Neural cell (in vitro differentiated cells): ENCODE data around the gene KCNIP4. TPM values are rescaled to one million over a fixed set of nuclear protein-coding genes. Genes with fewer than 3 reads are reported as not detected.

Experiments used
- H2AFZ ChIP-seq: fragments of 200-600, 300-800 bp; sonication (generic), shearing (Covaris generic); 2 replicates; pipeline ENCODE4 v1.6.0; 2014; ENCODE audit warnings: low read depth, mild to moderate bottlenecking, antibody characterized with exemption, low read length, moderate library complexity
- H3F3A ChIP-seq: fragments of 200-600 bp; shearing (Covaris generic); 2 replicates; pipeline ENCODE4 v1.6.1; 2016; ENCODE audit warnings: mild to moderate bottlenecking, moderate library complexity, mixed read lengths, antibody characterized with exemption, low read length; ENCODE audit not compliant: insufficient read depth, poor library complexity, severe bottlenecking
- H3K27ac ChIP-seq: fragments of 200-600, 300-800 bp; sonication (generic), shearing (Covaris generic); 2 replicates; pipeline ENCODE4 v1.5.1; 2014; ENCODE audit warnings: mild to moderate bottlenecking, low read length, moderate library complexity
- H3K27me3 ChIP-seq: fragments of 300-800, 200-600 bp; sonication (generic), shearing (Covaris generic); 2 replicates; pipeline ENCODE4 v1.6.0; 2014; ENCODE audit warnings: mild to moderate bottlenecking, low read depth, low read length, moderate library complexity; ENCODE audit not compliant: insufficient read depth
- H3K36me3 ChIP-seq: fragments of 300-800, 200-600 bp; sonication (generic), shearing (Covaris generic); 2 replicates; pipeline ENCODE4 v1.5.1; 2014; ENCODE audit warnings: mild to moderate bottlenecking, antibody characterized with exemption, low read length, moderate library complexity; ENCODE audit not compliant: insufficient read depth
- H3K4me2 ChIP-seq: fragments of 300-800, 200-600 bp; sonication (generic), shearing (Covaris generic); 2 replicates; pipeline ENCODE4 v1.6.0; 2014; ENCODE audit warnings: mild to moderate bottlenecking, low read length
- H3K4me3 ChIP-seq: fragments of 300-800, 200-600 bp; sonication (generic), shearing (Covaris generic); 2 replicates; pipeline ENCODE4 v1.5.1; 2014; ENCODE audit warnings: mild to moderate bottlenecking, low read length, moderate library complexity
- H3K79me2 ChIP-seq: fragments of 200-600 bp; shearing (Covaris generic); replicated peaks from 2 replicates; pipeline ENCODE4 v1.6.0; 2014; ENCODE audit warnings: mild to moderate bottlenecking, low read length, moderate library complexity; ENCODE audit not compliant: insufficient read depth
- H3K9ac ChIP-seq: fragments of 300-800, 200-600 bp; sonication (generic), shearing (Covaris generic); 2 replicates; pipeline ENCODE4 v1.6.1; 2016; ENCODE audit warnings: mild to moderate bottlenecking, low read length, mixed read lengths
- H3K9me2 ChIP-seq: fragments of 200-600 bp; shearing (Covaris generic); 2 replicates; pipeline ENCODE4 v1.6.1; 2016; ENCODE audit warnings: mild to moderate bottlenecking, low read length, mixed read lengths; ENCODE audit not compliant: insufficient read depth
- H3K9me3 ChIP-seq: fragments of 200-600, 300-800 bp; sonication (generic), shearing (Covaris generic); 2 replicates; pipeline ENCODE4 v1.6.1; 2016; ENCODE audit warnings: mild to moderate bottlenecking, mixed run types, low read length, moderate library complexity, mixed read lengths
- H4K20me1 ChIP-seq: fragments of 200-600 bp; shearing (Covaris generic); 2 replicates; pipeline ENCODE4 v1.6.1; 2016; ENCODE audit warnings: mild to moderate bottlenecking, mixed run types; ENCODE audit not compliant: insufficient read depth
- CTCF ChIP-seq: fragments of 450-650 bp; IDR thresholded peaks from 2 replicates; pipeline ENCODE4 v1.5.1; 2014; ENCODE audit warnings: antibody characterized with exemption, mild to moderate bottlenecking, moderate library complexity; ENCODE audit not compliant: poor library complexity, severe bottlenecking
- EP300 ChIP-seq: fragments of 450-650 bp; conservative IDR thresholded peaks from 2 replicates; pipeline ENCODE4 v1.6.1; 2014; ENCODE audit warnings: antibody characterized with exemption, mild to moderate bottlenecking, moderate library complexity; ENCODE audit not compliant: poor library complexity, severe bottlenecking
- EZH2 ChIP-seq: fragments of 200-600, 300-800 bp; shearing (Covaris generic), sonication (generic); IDR thresholded peaks from 2 replicates; pipeline ENCODE4 v1.6.1; 2014; ENCODE audit warnings: antibody characterized with exemption, low read length, borderline replicate concordance, mild to moderate bottlenecking; ENCODE audit not compliant: insufficient read depth, poor library complexity, severe bottlenecking
- MXI1 ChIP-seq: fragments of 450-650 bp; conservative IDR thresholded peaks from 2 replicates; pipeline ENCODE4 v1.6.1; 2014; ENCODE audit warnings: antibody characterized with exemption, mild to moderate bottlenecking; ENCODE audit not compliant: poor library complexity, severe bottlenecking
- POLR2AphosphoS5 ChIP-seq: IDR thresholded peaks from 2 replicates; pipeline ENCODE4 v1.6.1; 2012
- RAD21 ChIP-seq: fragments of 450-650 bp; conservative IDR thresholded peaks from 2 replicates; pipeline ENCODE4 v1.6.1; 2014; ENCODE audit warnings: antibody characterized with exemption, mild to moderate bottlenecking, moderate library complexity
- SMC3 ChIP-seq: fragments of 450-650 bp; conservative IDR thresholded peaks from 2 replicates; pipeline ENCODE4 v1.6.1; 2014; ENCODE audit warnings: antibody characterized with exemption, mild to moderate bottlenecking, moderate library complexity; ENCODE audit not compliant: poor library complexity
- TAF1 ChIP-seq: IDR thresholded peaks from 2 replicates; pipeline ENCODE4 v1.6.1; 2012; ENCODE audit warnings: low read depth
- polyA plus RNA-seq: library from polyadenylated mRNA; depleted of rRNA; stranded (reverse); fragments of >200 nt; gene quantifications from 2 replicates; pipeline ENCODE4 v1.2.3, GENCODE V29; 2014
- TF ChIP-seq, protein P1 (sequence below): IDR thresholded peaks from 2 replicates; pipeline ENCODE4 v1.6.1; 2012; ENCODE audit warnings: borderline replicate concordance

The KCNIP4 gene
- polyA plus RNA-seq, 1 donor from 2014 or later, result 22.8 TPM

- no peak overlapping the region for H3K27ac ChIP-seq
- no peak overlapping the region for H2AFZ ChIP-seq
- no peaks in the 10 kb centered on the region for H4K20me1 ChIP-seq
- no peaks in the 10 kb centered on the region for H3K9me3 ChIP-seq
- no peak overlapping the region for H3K4me2 ChIP-seq
- H3K9ac ChIP-seq, result no peak overlapping the region
- no peak overlapping the region for H3K4me3 ChIP-seq
- no peaks in the 10 kb centered on the region for H3K27me3 ChIP-seq
- no peaks in the 10 kb centered on the region for H3K9me2 ChIP-seq
- no peaks in the 10 kb centered on the region for H3K36me3 ChIP-seq
- no peaks in the 10 kb centered on the region for H3K79me2 ChIP-seq
- no peak for TF ChIP-seq RAD21
- no peak for TF ChIP-seq MXI1
- no peak for TF ChIP-seq CTCF
- TF ChIP-seq SMC3, result no peak
- TF ChIP-seq, protein P1, sequence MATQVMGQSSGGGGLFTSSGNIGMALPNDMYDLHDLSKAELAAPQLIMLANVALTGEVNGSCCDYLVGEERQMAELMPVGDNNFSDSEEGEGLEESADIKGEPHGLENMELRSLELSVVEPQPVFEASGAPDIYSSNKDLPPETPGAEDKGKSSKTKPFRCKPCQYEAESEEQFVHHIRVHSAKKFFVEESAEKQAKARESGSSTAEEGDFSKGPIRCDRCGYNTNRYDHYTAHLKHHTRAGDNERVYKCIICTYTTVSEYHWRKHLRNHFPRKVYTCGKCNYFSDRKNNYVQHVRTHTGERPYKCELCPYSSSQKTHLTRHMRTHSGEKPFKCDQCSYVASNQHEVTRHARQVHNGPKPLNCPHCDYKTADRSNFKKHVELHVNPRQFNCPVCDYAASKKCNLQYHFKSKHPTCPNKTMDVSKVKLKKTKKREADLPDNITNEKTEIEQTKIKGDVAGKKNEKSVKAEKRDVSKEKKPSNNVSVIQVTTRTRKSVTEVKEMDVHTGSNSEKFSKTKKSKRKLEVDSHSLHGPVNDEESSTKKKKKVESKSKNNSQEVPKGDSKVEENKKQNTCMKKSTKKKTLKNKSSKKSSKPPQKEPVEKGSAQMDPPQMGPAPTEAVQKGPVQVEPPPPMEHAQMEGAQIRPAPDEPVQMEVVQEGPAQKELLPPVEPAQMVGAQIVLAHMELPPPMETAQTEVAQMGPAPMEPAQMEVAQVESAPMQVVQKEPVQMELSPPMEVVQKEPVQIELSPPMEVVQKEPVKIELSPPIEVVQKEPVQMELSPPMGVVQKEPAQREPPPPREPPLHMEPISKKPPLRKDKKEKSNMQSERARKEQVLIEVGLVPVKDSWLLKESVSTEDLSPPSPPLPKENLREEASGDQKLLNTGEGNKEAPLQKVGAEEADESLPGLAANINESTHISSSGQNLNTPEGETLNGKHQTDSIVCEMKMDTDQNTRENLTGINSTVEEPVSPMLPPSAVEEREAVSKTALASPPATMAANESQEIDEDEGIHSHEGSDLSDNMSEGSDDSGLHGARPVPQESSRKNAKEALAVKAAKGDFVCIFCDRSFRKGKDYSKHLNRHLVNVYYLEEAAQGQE, result no peak
- TF ChIP-seq POLR2AphosphoS5, result no peak
- TF ChIP-seq EZH2, result no peak
- TF ChIP-seq EP300, result no peak
- TF ChIP-seq TAF1, result no peak
- H3F3A ChIP-seq, result no peaks in the 10 kb centered on the region
These were observed 822.5 kb downstream of the KCNIP4 start for GRCh38 chr4:21126014-21126512.

GRCh38 chr4:21118301-21118700 lies 830.3 kb downstream of the KCNIP4 start:
- H3K4me2 ChIP-seq, result no peak overlapping the region
- H2AFZ ChIP-seq, result no peak overlapping the region

More at GRCh38 chr4:21118301-21118700, 830.3 kb downstream of the KCNIP4 start:
- no peaks in the 10 kb centered on the region for H4K20me1 ChIP-seq
- H3K27me3 ChIP-seq, result no peaks in the 10 kb centered on the region
- H3K9ac ChIP-seq, result no peak overlapping the region
- no peaks in the 10 kb centered on the region for H3K9me2 ChIP-seq
- no peaks in the 10 kb centered on the region for H3K9me3 ChIP-seq
- no peaks in the 10 kb centered on the region for H3K36me3 ChIP-seq
- no peak overlapping the region for H3K4me3 ChIP-seq
- H3K79me2 ChIP-seq, result no peaks in the 10 kb centered on the region
- TF ChIP-seq, protein P1, result no peak
- TF ChIP-seq EP300 (no peak), EZH2 (no peak)
- no peak overlapping the region for H3K27ac ChIP-seq
- no peaks in the 10 kb centered on the region for H3F3A ChIP-seq
